HepG2 (cell line): ENCODE measurements around the gene LRRC51. TPM values are rescaled to one million over a fixed set of nuclear protein-coding genes. Genes with fewer than 3 reads are reported as not detected.

Experiments
- AGO1 ChIP-seq: fragments of 200-400 bp; formaldehyde crosslinking; IDR thresholded peaks from 2 replicates; pipeline ENCODE4 v1.6.1; 2017; ENCODE audit warnings: mild to moderate bottlenecking, low read depth, low read length, moderate library complexity; ENCODE audit not compliant: poor library complexity, severe bottlenecking
- FLYWCH1 ChIP-seq: sonication (generic); formaldehyde crosslinking; IDR thresholded peaks from 2 replicates; pipeline ENCODE4 v1.8.1; 2023; ENCODE audit warnings: mild to moderate bottlenecking, missing genetic modification reagents
- GTF3A ChIP-seq: sonication (generic); formaldehyde crosslinking; conservative IDR thresholded peaks from 2 replicates; pipeline ENCODE4 v1.4.0; 2020; ENCODE audit warnings: mild to moderate bottlenecking, missing genetic modification reagents
- MAFG ChIP-seq: sonication (generic); formaldehyde crosslinking; IDR thresholded peaks from 2 replicates; pipeline ENCODE4 v1.5.1; 2020; ENCODE audit warnings: mild to moderate bottlenecking, missing genetic modification reagents
- SP1 ChIP-seq, 2 experiments: fragments of 450-650 bp in 1 of 2; sonication (generic) in 1 of 2; formaldehyde crosslinking in 1 of 2; IDR thresholded peaks; 2 replicates each; pipeline versions ENCODE4 v1.4.0 to v1.6.1; 2016 to 2020; ENCODE audit warnings: missing genetic modification reagents in 1 of 2
- ZMYM4 ChIP-seq: sonication (generic); formaldehyde crosslinking; IDR thresholded peaks from 2 replicates; pipeline ENCODE4 v1.8.1; 2023; ENCODE audit warnings: mild to moderate bottlenecking, missing genetic modification reagents
- ZNF138 ChIP-seq: sonication (generic); formaldehyde crosslinking; IDR thresholded peaks from 2 replicates; pipeline ENCODE4 v1.5.0; 2020; ENCODE audit warnings: mild to moderate bottlenecking, low read depth, missing genetic modification reagents
- ZNF224 ChIP-seq: sonication (generic); formaldehyde crosslinking; IDR thresholded peaks from 2 replicates; pipeline ENCODE4 v1.5.0; 2020; ENCODE audit warnings: mild to moderate bottlenecking, missing genetic modification reagents
- ZNF644 ChIP-seq: IDR thresholded peaks from 2 replicates; pipeline ENCODE4 v1.6.1; 2016; ENCODE audit warnings: low read depth
- ZNF678 ChIP-seq: sonication (generic); formaldehyde crosslinking; IDR thresholded peaks from 2 replicates; pipeline ENCODE4 v1.4.0; 2020; ENCODE audit warnings: mild to moderate bottlenecking, missing genetic modification reagents
- ZNF761 ChIP-seq: sonication (generic); formaldehyde crosslinking; conservative IDR thresholded peaks from 2 replicates; pipeline ENCODE4 v1.4.0; 2020; ENCODE audit warnings: mild to moderate bottlenecking, missing genetic modification reagents
- ZNF781 ChIP-seq: sonication (generic); formaldehyde crosslinking; IDR thresholded peaks from 2 replicates; pipeline ENCODE4 v1.5.1; 2020; ENCODE audit warnings: borderline replicate concordance, mild to moderate bottlenecking, missing genetic modification reagents; ENCODE audit errors: not compliant biosample characterization
- polyA plus RNA-seq, 8 experiments: library from polyadenylated mRNA; depleted of rRNA in 3 of 8; stranded (reverse) in 7 of 8; unstranded in 1 of 8; fragments of >200 nt; fragmentation: Illumina TruSeq in 4 of 8; extraction: Trizol in 4 of 8; gene quantifications; 2 replicates each; pipeline versions ENCODE4 v1.2.1 to v1.2.3, GENCODE V29; 2011 to 2016; ENCODE audit warnings: low read depth in 4 of 8, missing spikeins in 1 of 8, mixed read lengths in 1 of 8; ENCODE audit not compliant: insufficient read depth in 1 of 8
- total RNA-seq, 5 experiments: library from RNA; depleted of rRNA; stranded (reverse); fragments of >200 nt; fragmentation: Illumina TruSeq; extraction: Trizol; gene quantifications; 2 replicates each; pipeline ENCODE4 v1.2.3, GENCODE V29; 2016; ENCODE audit warnings: low read depth in 1 of 5
- TF ChIP-seq, protein P1 (sequence below): IDR thresholded peaks from 2 replicates; pipeline ENCODE4 v1.6.1; 2016; ENCODE audit warnings: missing genetic modification reagents, missing compliant biosample characterization
- TF ChIP-seq, protein P2 (sequence below): sonication (generic); formaldehyde crosslinking; IDR thresholded peaks from 2 replicates; pipeline ENCODE4 v1.4.0; 2020; ENCODE audit warnings: missing genetic modification reagents
- TF ChIP-seq, protein P3 (sequence below): sonication (generic); formaldehyde crosslinking; IDR thresholded peaks from 2 replicates; pipeline ENCODE4 v1.4.0; 2020; ENCODE audit warnings: mild to moderate bottlenecking, missing genetic modification reagents
- TF ChIP-seq, protein P4 (sequence below): IDR thresholded peaks from 2 replicates; pipeline ENCODE4 v1.6.1; 2016
- TF ChIP-seq, protein P5 (sequence below): sonication (generic); formaldehyde crosslinking; IDR thresholded peaks from 2 replicates; pipeline ENCODE4 v1.5.1; 2020; ENCODE audit warnings: mild to moderate bottlenecking, moderate library complexity, missing genetic modification reagents

Gene LRRC51
- total and polyA plus RNA-seq, 2 of the 13 experiments (the other 11 are each of a cell fraction or from before 2014, with no cell fraction given): 5.3 to 6.0 TPM

DNA sequence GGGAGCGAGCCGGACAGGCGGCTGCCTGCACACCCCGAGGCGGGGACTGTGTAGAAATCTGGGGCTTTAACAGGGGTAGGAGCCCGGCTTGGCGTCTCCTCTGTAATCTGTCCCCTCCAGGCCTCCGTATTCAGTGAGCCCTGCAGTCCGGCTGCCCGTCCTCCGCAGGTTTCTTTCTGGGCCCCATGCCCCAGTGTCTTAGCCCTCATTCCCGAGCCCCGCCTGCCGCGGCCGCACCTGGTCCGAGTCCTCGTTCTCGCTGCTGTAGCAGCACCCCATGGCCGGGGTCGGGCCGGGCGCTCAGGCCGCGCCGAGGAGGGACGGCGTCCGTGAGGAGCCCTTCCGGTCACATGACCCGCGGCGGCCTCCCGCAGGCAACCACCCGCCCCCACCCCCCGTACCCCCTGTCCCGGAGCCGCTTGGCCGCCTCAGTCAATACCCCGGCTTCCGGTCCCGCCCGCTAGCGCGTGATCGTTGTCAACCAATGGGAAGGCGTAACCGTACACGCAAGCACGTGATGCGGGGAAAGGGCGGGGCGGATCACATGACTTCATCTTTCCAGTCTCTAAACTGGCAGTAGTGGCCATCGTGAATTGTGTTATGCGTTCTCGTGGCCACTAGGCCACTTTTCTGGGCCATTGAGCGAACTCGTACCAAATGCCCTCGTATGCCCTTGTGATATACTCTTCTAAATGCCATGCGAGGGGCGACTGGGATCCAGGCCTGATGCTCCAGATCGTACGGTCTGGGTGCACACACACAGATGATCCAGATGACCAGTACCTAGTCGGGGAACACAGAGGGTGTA, 22.5 kb downstream of the LRRC51 start, which contains the start of gene LAMTOR1 (continued):
- TF ChIP-seq, protein P1, sequence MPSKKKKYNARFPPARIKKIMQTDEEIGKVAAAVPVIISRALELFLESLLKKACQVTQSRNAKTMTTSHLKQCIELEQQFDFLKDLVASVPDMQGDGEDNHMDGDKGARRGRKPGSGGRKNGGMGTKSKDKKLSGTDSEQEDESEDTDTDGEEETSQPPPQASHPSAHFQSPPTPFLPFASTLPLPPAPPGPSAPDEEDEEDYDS (CRISPR knock-in tag): peak; percentile 60
- TF ChIP-seq GTF3A (CRISPR knock-in tag): no peak
- TF ChIP-seq, protein P2, sequence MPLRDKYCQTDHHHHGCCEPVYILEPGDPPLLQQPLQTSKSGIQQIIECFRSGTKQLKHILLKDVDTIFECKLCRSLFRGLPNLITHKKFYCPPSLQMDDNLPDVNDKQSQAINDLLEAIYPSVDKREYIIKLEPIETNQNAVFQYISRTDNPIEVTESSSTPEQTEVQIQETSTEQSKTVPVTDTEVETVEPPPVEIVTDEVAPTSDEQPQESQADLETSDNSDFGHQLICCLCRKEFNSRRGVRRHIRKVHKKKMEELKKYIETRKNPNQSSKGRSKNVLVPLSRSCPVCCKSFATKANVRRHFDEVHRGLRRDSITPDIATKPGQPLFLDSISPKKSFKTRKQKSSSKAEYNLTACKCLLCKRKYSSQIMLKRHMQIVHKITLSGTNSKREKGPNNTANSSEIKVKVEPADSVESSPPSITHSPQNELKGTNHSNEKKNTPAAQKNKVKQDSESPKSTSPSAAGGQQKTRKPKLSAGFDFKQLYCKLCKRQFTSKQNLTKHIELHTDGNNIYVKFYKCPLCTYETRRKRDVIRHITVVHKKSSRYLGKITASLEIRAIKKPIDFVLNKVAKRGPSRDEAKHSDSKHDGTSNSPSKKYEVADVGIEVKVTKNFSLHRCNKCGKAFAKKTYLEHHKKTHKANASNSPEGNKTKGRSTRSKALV (CRISPR knock-in tag): 0 out of 2 replicates have a peak, but pooled peaks have one; percentile 2
- TF ChIP-seq FLYWCH1 (CRISPR knock-in tag): no peak
- no peak for TF ChIP-seq AGO1
- TF ChIP-seq, protein P3, sequence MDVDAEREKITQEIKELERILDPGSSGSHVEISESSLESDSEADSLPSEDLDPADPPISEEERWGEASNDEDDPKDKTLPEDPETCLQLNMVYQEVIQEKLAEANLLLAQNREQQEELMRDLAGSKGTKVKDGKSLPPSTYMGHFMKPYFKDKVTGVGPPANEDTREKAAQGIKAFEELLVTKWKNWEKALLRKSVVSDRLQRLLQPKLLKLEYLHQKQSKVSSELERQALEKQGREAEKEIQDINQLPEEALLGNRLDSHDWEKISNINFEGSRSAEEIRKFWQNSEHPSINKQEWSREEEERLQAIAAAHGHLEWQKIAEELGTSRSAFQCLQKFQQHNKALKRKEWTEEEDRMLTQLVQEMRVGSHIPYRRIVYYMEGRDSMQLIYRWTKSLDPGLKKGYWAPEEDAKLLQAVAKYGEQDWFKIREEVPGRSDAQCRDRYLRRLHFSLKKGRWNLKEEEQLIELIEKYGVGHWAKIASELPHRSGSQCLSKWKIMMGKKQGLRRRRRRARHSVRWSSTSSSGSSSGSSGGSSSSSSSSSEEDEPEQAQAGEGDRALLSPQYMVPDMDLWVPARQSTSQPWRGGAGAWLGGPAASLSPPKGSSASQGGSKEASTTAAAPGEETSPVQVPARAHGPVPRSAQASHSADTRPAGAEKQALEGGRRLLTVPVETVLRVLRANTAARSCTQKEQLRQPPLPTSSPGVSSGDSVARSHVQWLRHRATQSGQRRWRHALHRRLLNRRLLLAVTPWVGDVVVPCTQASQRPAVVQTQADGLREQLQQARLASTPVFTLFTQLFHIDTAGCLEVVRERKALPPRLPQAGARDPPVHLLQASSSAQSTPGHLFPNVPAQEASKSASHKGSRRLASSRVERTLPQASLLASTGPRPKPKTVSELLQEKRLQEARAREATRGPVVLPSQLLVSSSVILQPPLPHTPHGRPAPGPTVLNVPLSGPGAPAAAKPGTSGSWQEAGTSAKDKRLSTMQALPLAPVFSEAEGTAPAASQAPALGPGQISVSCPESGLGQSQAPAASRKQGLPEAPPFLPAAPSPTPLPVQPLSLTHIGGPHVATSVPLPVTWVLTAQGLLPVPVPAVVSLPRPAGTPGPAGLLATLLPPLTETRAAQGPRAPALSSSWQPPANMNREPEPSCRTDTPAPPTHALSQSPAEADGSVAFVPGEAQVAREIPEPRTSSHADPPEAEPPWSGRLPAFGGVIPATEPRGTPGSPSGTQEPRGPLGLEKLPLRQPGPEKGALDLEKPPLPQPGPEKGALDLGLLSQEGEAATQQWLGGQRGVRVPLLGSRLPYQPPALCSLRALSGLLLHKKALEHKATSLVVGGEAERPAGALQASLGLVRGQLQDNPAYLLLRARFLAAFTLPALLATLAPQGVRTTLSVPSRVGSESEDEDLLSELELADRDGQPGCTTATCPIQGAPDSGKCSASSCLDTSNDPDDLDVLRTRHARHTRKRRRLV (CRISPR knock-in tag): 0 out of 2 replicates have a peak, but pooled peaks have one; percentile 61
- TF ChIP-seq ZNF138 (CRISPR knock-in tag): peak; percentile 50; the same call in 1 of the 2 replicates
- TF ChIP-seq ZNF644 (CRISPR knock-in tag): peak; percentile 78
- no peak for TF ChIP-seq SP1 (IDR thresholded peaks at IDR 0.05)
- TF ChIP-seq SP1 (CRISPR knock-in tag; IDR thresholded peaks at IDR 0.05): peak; percentile 72
- peak; percentile 35; the same call in 1 of the 2 replicates for TF ChIP-seq ZNF224 (CRISPR knock-in tag)
- TF ChIP-seq, protein P4, sequence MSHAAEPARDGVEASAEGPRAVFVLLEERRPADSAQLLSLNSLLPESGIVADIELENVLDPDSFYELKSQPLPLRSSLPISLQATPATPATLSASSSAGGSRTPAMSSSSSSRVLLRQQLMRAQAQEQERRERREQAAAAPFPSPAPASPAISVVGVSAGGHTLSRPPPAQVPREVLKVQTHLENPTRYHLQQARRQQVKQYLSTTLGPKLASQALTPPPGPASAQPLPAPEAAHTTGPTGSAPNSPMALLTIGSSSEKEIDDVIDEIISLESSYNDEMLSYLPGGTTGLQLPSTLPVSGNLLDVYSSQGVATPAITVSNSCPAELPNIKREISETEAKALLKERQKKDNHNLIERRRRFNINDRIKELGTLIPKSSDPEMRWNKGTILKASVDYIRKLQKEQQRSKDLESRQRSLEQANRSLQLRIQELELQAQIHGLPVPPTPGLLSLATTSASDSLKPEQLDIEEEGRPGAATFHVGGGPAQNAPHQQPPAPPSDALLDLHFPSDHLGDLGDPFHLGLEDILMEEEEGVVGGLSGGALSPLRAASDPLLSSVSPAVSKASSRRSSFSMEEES: peak; percentile 98
- peak; percentile 97 for TF ChIP-seq ZMYM4 (CRISPR knock-in tag)
- TF ChIP-seq ZNF678 (CRISPR knock-in tag): no peak
- TF ChIP-seq ZNF781 (CRISPR knock-in tag): peak; percentile 67
- TF ChIP-seq, protein P5, sequence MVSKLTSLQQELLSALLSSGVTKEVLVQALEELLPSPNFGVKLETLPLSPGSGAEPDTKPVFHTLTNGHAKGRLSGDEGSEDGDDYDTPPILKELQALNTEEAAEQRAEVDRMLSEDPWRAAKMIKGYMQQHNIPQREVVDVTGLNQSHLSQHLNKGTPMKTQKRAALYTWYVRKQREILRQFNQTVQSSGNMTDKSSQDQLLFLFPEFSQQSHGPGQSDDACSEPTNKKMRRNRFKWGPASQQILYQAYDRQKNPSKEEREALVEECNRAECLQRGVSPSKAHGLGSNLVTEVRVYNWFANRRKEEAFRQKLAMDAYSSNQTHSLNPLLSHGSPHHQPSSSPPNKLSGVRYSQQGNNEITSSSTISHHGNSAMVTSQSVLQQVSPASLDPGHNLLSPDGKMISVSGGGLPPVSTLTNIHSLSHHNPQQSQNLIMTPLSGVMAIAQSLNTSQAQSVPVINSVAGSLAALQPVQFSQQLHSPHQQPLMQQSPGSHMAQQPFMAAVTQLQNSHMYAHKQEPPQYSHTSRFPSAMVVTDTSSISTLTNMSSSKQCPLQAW (CRISPR knock-in tag): no peak; the same call in 1 of the 2 replicates
- no peak for TF ChIP-seq ZNF761 (CRISPR knock-in tag)
- no peak for TF ChIP-seq MAFG
